ENCODE measurements around the gene SSR2.

Gene SSR2

DNA sequence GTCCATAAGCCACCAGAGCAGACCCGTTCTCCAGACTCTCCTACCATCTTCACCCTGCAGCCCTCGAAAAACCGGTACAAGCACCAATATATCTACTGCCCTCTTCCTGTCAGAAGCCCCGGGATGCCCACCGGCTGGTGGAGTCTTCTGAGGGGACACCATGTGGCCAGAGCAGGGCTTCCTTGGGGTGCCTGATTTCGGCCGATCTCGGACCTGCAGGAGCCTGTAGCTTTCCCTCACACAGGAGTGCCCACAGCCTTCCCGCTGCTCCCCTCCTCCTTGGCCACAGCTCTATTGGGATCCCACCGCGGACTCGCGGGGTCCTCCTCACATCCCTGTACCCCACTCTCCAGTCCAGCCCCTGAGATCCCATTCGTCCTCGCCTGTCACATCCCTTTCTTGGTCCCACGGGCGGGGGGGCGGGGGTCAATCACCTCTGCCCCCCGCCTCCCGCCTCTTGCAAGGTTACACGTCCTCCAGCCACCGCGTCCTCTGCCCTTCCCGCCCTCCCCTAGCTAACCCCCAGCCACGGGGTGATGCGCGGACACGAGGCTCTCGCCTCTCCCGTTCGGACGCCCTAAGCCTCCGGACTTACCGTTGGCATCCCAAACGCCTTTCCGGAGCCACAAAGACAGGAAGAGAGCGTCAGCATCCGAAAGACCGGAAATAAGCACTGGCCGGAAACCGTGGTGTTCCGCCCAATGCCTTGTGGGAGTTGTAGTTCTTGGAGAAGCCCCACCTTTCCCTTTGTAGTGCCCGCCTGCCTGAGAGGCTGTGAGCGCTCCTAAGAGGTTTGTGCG, at the start of gene SSR2:
TSS of gene SSR2 (minus strand) at position 659 of the 800 bp plus-strand sequence. CDS start 784 bp downstream, outside the sequence.
- no peaks in the 10 kb centered on the region for H4K20me1 ChIP-seq (ENCODE audit: low read depth, low read length)
- peak within 1 kb of the TSS; percentile 68 for H3K9ac ChIP-seq (ENCODE audit: low read length)
- no peak for TF ChIP-seq EZH2phosphoT487 (conservative IDR thresholded peaks at IDR 0.05; ENCODE audit: low read length)
- TF ChIP-seq, protein P1, sequence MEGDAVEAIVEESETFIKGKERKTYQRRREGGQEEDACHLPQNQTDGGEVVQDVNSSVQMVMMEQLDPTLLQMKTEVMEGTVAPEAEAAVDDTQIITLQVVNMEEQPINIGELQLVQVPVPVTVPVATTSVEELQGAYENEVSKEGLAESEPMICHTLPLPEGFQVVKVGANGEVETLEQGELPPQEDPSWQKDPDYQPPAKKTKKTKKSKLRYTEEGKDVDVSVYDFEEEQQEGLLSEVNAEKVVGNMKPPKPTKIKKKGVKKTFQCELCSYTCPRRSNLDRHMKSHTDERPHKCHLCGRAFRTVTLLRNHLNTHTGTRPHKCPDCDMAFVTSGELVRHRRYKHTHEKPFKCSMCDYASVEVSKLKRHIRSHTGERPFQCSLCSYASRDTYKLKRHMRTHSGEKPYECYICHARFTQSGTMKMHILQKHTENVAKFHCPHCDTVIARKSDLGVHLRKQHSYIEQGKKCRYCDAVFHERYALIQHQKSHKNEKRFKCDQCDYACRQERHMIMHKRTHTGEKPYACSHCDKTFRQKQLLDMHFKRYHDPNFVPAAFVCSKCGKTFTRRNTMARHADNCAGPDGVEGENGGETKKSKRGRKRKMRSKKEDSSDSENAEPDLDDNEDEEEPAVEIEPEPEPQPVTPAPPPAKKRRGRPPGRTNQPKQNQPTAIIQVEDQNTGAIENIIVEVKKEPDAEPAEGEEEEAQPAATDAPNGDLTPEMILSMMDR (IDR thresholded peaks at IDR 0.05; ENCODE audit: insufficient read depth, low read length, poor library complexity, severe bottlenecking) = no peak
- peak within 1 kb of the TSS; percentile 69 for H3K4me2 ChIP-seq (ENCODE audit: low read depth, low read length, poor library complexity, severe bottlenecking)
- H3K9me3 ChIP-seq (ENCODE audit: insufficient read depth, low read length) = no peaks in the 10 kb centered on the region
- H3K4me3 ChIP-seq (ENCODE audit: insufficient read depth, low read length, poor library complexity, severe bottlenecking) = peak within 1 kb of the TSS; percentile 77
- no peak within 1 kb of the TSS for H3K27ac ChIP-seq (ENCODE audit: low read depth, low read length)
- peaks cover 5% of the 10 kb centered on the region; the same call in 1 of the 2 replicates for H3K36me3 ChIP-seq (ENCODE audit: low read length)
- H3K27me3 ChIP-seq (ENCODE audit: low read length) = no peaks in the 10 kb centered on the region
- no peaks in the 10 kb centered on the region for H3K9me2 ChIP-seq (replicated peaks; ENCODE audit: insufficient read depth, low read length)
- H3K79me2 ChIP-seq (ENCODE audit: insufficient read depth, low read length) = peaks cover 15% of the 10 kb centered on the region
- peak within 1 kb of the TSS; percentile 93 for H2AFZ ChIP-seq (ENCODE audit: low read depth, low read length, severe bottlenecking)
- H3F3A ChIP-seq (ENCODE audit: insufficient read depth) = peaks cover 7% of the 10 kb centered on the region; the same call in 1 of the 2 replicates

DNA sequence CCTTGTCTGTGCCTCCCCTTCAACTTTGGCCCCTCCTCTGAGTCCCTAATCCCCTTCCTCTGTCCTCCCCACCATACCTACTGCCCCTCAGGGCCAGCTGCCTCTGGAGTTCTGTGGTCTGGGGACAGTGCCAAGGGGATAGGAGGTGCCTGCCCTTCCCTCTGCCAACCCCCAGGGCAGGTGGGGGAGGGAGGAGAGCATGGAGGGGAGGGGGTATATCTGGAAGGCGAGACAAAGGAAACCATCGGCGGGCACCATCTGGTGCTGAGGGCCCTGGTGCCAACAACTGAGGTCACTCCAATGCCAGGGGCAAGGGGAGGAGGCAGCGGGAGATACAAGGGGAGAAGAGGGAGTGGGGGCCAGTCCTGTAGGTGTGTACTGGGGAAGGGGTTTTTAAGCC, 49.8 kb upstream of the SSR2 start:
- Histone ChIP-seq H3K4me2 (ENCODE audit: low read depth, low read length, poor library complexity, severe bottlenecking) (no peak overlapping the region), H3F3A (ENCODE audit: insufficient read depth) (no peaks in the 10 kb centered on the region), H3K36me3 (ENCODE audit: low read length) (no peaks in the 10 kb centered on the region), H3K79me2 (ENCODE audit: insufficient read depth, low read length) (no peaks in the 10 kb centered on the region), H4K20me1 (ENCODE audit: low read depth, low read length) (no peaks in the 10 kb centered on the region), H3K27ac (ENCODE audit: low read depth, low read length) (no peak overlapping the region), H3K9me2 (replicated peaks; ENCODE audit: insufficient read depth, low read length) (no peaks in the 10 kb centered on the region), H3K4me3 (ENCODE audit: insufficient read depth, low read length, poor library complexity, severe bottlenecking) (no peak overlapping the region), H2AFZ (ENCODE audit: low read depth, low read length, severe bottlenecking) (no peak overlapping the region), H3K27me3 (ENCODE audit: low read length) (no peaks in the 10 kb centered on the region), H3K9me3 (ENCODE audit: insufficient read depth, low read length) (no peaks in the 10 kb centered on the region), H3K9ac (ENCODE audit: low read length) (no peak overlapping the region)
- TF ChIP-seq, protein P1 (IDR thresholded peaks at IDR 0.05; ENCODE audit: insufficient read depth, low read length, poor library complexity, severe bottlenecking) = no peak
- no peak for TF ChIP-seq EZH2phosphoT487 (conservative IDR thresholded peaks at IDR 0.05; ENCODE audit: low read length)

DNA sequence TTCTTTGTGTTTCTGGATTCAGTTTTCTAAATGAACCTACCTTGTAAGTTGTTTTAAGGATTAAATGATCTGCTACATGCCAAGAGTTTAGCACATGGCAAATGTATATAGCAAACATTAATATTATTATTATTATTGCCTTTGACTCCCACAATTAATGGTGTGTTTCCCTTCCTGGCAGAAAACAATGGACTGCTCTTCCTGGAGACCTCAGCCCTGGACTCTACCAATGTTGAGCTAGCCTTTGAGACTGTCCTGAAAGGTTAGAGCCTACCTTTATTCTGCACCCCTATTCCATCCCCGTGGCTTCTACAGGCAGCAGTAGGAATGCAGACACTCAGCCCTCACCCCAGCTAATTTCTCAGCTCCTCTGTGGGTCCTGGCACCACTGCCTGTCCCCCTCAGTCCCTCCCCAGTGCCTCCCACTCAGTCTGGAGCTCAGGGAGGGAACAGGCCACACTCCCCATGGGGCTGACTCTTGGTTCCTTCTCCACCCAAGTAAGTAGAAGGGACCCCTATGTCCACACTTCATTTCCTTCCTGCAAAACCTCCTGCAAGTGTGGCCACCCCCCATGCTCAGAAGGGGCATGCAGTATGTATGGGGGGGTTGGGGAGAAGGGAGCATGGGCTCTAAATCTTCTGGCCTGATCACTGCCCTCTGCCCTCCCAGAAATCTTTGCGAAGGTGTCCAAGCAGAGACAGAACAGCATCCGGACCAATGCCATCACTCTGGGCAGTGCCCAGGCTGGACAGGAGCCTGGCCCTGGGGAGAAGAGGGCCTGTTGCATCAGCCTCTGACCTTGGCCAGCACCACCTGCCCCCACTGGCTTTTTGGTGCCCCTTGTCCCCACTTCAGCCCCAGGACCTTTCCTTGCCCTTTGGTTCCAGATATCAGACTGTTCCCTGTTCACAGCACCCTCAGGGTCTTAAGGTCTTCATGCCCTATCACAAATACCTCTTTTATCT, 49.0 kb upstream of the SSR2 start:
- no peaks in the 10 kb centered on the region for H3K36me3 ChIP-seq (ENCODE audit: low read length)
- H3F3A ChIP-seq (ENCODE audit: insufficient read depth) = no peaks in the 10 kb centered on the region
- no peak overlapping the region for H3K27ac ChIP-seq (ENCODE audit: low read depth, low read length)
- TF ChIP-seq, protein P1 (IDR thresholded peaks at IDR 0.05; ENCODE audit: insufficient read depth, low read length, poor library complexity, severe bottlenecking) = no peak
- TF ChIP-seq EZH2phosphoT487 (conservative IDR thresholded peaks at IDR 0.05; ENCODE audit: low read length) = no peak
- no peaks in the 10 kb centered on the region for H3K9me3 ChIP-seq (ENCODE audit: insufficient read depth, low read length)
- no peaks in the 10 kb centered on the region for H3K9me2 ChIP-seq (replicated peaks; ENCODE audit: insufficient read depth, low read length)
- no peaks in the 10 kb centered on the region for H3K27me3 ChIP-seq (ENCODE audit: low read length)
- no peaks in the 10 kb centered on the region for H3K79me2 ChIP-seq (ENCODE audit: insufficient read depth, low read length)
- no peaks in the 10 kb centered on the region for H4K20me1 ChIP-seq (ENCODE audit: low read depth, low read length)
- H3K4me2 ChIP-seq (ENCODE audit: low read depth, low read length, poor library complexity, severe bottlenecking) = no peak overlapping the region
- no peak overlapping the region for H2AFZ ChIP-seq (ENCODE audit: low read depth, low read length, severe bottlenecking)
- no peak overlapping the region for H3K9ac ChIP-seq (ENCODE audit: low read length)
- no peak overlapping the region for H3K4me3 ChIP-seq (ENCODE audit: insufficient read depth, low read length, poor library complexity, severe bottlenecking)
